WTC11 (cell line): ENCODE data around the gene NFIA. TPM values are rescaled to one million over a fixed set of nuclear protein-coding genes. Genes with fewer than 3 reads are reported as not detected.

Experiments
- ATAC-seq: fragments of 200-7000 bp; cut with Tn5 transposase; 2 replicates; pipeline ENCODE4 v1.10.0; 2021; ENCODE audit warnings: mild to moderate bottlenecking, moderate library complexity
- CTCF ChIA-PET: fragments of 300-600 bp; sonication (Branson Sonifier 250); formaldehyde crosslinking; loops from one replicate; lab custom pipeline; 2021; ENCODE audit warnings: antibody characterized with exemption; lab: Charles Lee
- POLR2A ChIA-PET: fragments of 350-600 bp; sonication (Branson Sonifier 250); formaldehyde crosslinking; loops from one replicate; lab custom pipeline; 2021; ENCODE audit warnings: antibody characterized with exemption; lab: Charles Lee
- DNase-seq: peaks from one replicate; pipeline ENCODE4 v3.0.0; 2021; ENCODE audit warnings: low spot score
- H3K27ac Mint-ChIP-seq: 2 replicates; pipeline ENCODE4 v1.8.0; 2021; ENCODE audit warnings: mixed read lengths
- H3K27me3 Mint-ChIP-seq: 2 replicates; pipeline ENCODE4 v1.8.0; 2021; ENCODE audit warnings: low read depth, mild to moderate bottlenecking, moderate library complexity, mixed read lengths
- H3K36me3 Mint-ChIP-seq: 2 replicates; pipeline ENCODE4 v1.8.0; 2021; ENCODE audit warnings: mixed read lengths
- H3K4me1 Mint-ChIP-seq: 2 replicates; pipeline ENCODE4 v1.8.0; 2022; ENCODE audit warnings: mixed read lengths
- H3K4me3 Mint-ChIP-seq: 2 replicates; pipeline ENCODE4 v1.8.0; 2021; ENCODE audit warnings: mild to moderate bottlenecking, moderate library complexity, mixed read lengths
- H3K9me3 Mint-ChIP-seq: 2 replicates; pipeline ENCODE4 v1.8.0; 2021; ENCODE audit warnings: mixed read lengths
- E2F1 ChIP-seq: sonication (generic); formaldehyde crosslinking; IDR thresholded peaks from 2 replicates; pipeline ENCODE4 v1.8.0; 2022; ENCODE audit warnings: mild to moderate bottlenecking, missing genetic modification reagents
- E2F5 ChIP-seq: sonication (generic); formaldehyde crosslinking; IDR thresholded peaks from 2 replicates; pipeline ENCODE4 v1.8.1; 2022; ENCODE audit warnings: mild to moderate bottlenecking, moderate library complexity, missing genetic modification reagents
- EMX1 ChIP-seq: fragments of 250-450 bp; sonication (Bioruptor Pico); IDR thresholded peaks from 2 replicates; pipeline ENCODE4 v1.8.0; 2021; ENCODE audit warnings: mild to moderate bottlenecking
- FOXP1 ChIP-seq: sonication (generic); formaldehyde crosslinking; IDR thresholded peaks from 2 replicates; pipeline ENCODE4 v1.8.0; 2022; ENCODE audit warnings: missing genetic modification reagents, mild to moderate bottlenecking, moderate library complexity, borderline replicate concordance
- GTF2I ChIP-seq: fragments of 250-450 bp; sonication (Bioruptor Pico); conservative IDR thresholded peaks from 2 replicates; pipeline ENCODE4 v1.4.0; 2021; ENCODE audit warnings: mild to moderate bottlenecking
- JAZF1 ChIP-seq: fragments of 250-450 bp; sonication (Bioruptor Pico); IDR thresholded peaks from 2 replicates; pipeline ENCODE4 v1.9.0; 2021; ENCODE audit warnings: moderate library complexity, mild to moderate bottlenecking, inconsistent platforms
- MYBL2 ChIP-seq: sonication (generic); formaldehyde crosslinking; IDR thresholded peaks from 2 replicates; pipeline ENCODE4 v1.8.1; 2023; ENCODE audit warnings: mild to moderate bottlenecking, moderate library complexity, missing genetic modification reagents
- NR2C2 ChIP-seq: sonication (generic); formaldehyde crosslinking; IDR thresholded peaks from 2 replicates; pipeline ENCODE4 v1.8.0; 2022; ENCODE audit warnings: mild to moderate bottlenecking, missing genetic modification reagents
- USF2 ChIP-seq: sonication (generic); formaldehyde crosslinking; IDR thresholded peaks from 2 replicates; pipeline ENCODE4 v1.8.1; 2023; ENCODE audit warnings: mild to moderate bottlenecking, missing genetic modification reagents, moderate library complexity
- ZNF138 ChIP-seq: sonication (generic); formaldehyde crosslinking; conservative IDR thresholded peaks from 2 replicates; pipeline ENCODE4 v1.8.1; 2022; ENCODE audit warnings: mild to moderate bottlenecking, moderate library complexity, missing genetic modification reagents
- ZNF425 ChIP-seq: fragments of 250-450 bp; sonication (Bioruptor Pico); conservative IDR thresholded peaks from 2 replicates; pipeline ENCODE4 v1.9.0; 2021; ENCODE audit warnings: mild to moderate bottlenecking
- ZNF532 ChIP-seq: fragments of 250-450 bp; sonication (Bioruptor Pico); IDR thresholded peaks from 2 replicates; pipeline ENCODE4 v1.9.0; 2021; ENCODE audit warnings: mild to moderate bottlenecking, borderline replicate concordance
- ZSCAN18 ChIP-seq: fragments of 250-450 bp; sonication (Bioruptor Pico); IDR thresholded peaks from 2 replicates; pipeline ENCODE4 v2.1.2; 2022; ENCODE audit warnings: mild to moderate bottlenecking, moderate library complexity
- total RNA-seq: library from RNA; stranded (reverse); gene quantifications from 3 replicates; pipeline ENCODE4 v1.2.3, GENCODE V29; 2021

NFIA gene
- total RNA-seq, 1 experiment from 2014 or later: 16.7 TPM

- TF ChIP-seq ZNF532 (no peak), ZNF425 (CRISPR knock-in tag) (no peak), MYBL2 (CRISPR knock-in tag) (no peak), EMX1 (CRISPR knock-in tag) (no peak), ZSCAN18 (no peak), ZNF138 (no peak)
Observed at GRCh38 chr1:61158591-61158990, 76.2 kb downstream of the NFIA start (continued).

GRCh38 chr1:61160526-61160925 is 78.2 kb downstream of the NFIA start:
- no peak for ATAC-seq
- ChIA-PET CTCF (no interaction called here), POLR2A (no interaction called here)
- no peak for TF ChIP-seq USF2 (CRISPR knock-in tag)
- no peak for TF ChIP-seq NR2C2
- no peak for TF ChIP-seq GTF2I
- no peak for TF ChIP-seq JAZF1 (CRISPR knock-in tag)
- no peak for TF ChIP-seq FOXP1 (CRISPR knock-in tag)
- TF ChIP-seq E2F5 (CRISPR knock-in tag): no peak
- no peak for TF ChIP-seq ZNF425 (CRISPR knock-in tag)
- no peak for TF ChIP-seq E2F1 (CRISPR knock-in tag)
- Mint-ChIP-seq H3K36me3 (no peaks in the 10 kb centered on the region), H3K4me1 (peaks cover 27% of the 10 kb centered on the region), H3K9me3 (no peaks in the 10 kb centered on the region), H3K27ac (no peak overlapping the region; the same call in 1 of the 2 replicates), H3K27me3 (no peaks in the 10 kb centered on the region), H3K4me3 (no peak overlapping the region)
- no peak for DNase-seq
